HG03175 (cell line): Measurements from ENCODE around the gene WWC2.

Source experiments
- ATAC-seq: cut with Tn5 transposase; IDR thresholded peaks from one replicate; pipeline ENCODE4 v1.9.1; 2021; ENCODE audit warnings: mild to moderate bottlenecking, moderate library complexity; ENCODE audit not compliant: unreplicated experiment

Gene WWC2

GRCh38 chr4:183249854-183250253, 150.8 kb downstream of the WWC2 start:
- ATAC-seq: peak; percentile 53

GRCh38 chr4:183250831-183251230, 151.8 kb downstream of the WWC2 start:
- ATAC-seq: no peak

- no peak for ATAC-seq
These were observed 153.9 kb downstream of the WWC2 start for GRCh38 chr4:183252959-183253358.

- no peak for ATAC-seq
These were observed 154.4 kb downstream of the WWC2 start for GRCh38 chr4:183253451-183253850.

GRCh38 chr4:183254162-183254561, 155.1 kb downstream of the WWC2 start:
- no peak for ATAC-seq

GRCh38 chr4:183255487-183255886, 156.4 kb downstream of the WWC2 start:
- no peak for ATAC-seq

- ATAC-seq: no peak
These were observed 157.3 kb downstream of the WWC2 start for GRCh38 chr4:183256343-183256742.

GRCh38 chr4:183256756-183257385, 157.8 kb downstream of the WWC2 start:
- peak; percentile 92 for ATAC-seq

GRCh38 chr4:183257808-183258207, 158.8 kb downstream of the WWC2 start:
- ATAC-seq: no peak

GRCh38 chr4:183260491-183261151, 161.6 kb downstream of the WWC2 start:
- ATAC-seq: no peak

GRCh38 chr4:183261953-183262775, 163.1 kb downstream of the WWC2 start:
- ATAC-seq: peak; percentile 96

- no peak for ATAC-seq
These were observed 163.7 kb downstream of the WWC2 start for GRCh38 chr4:183262776-183263100.

- no peak for ATAC-seq
These were observed 164.8 kb downstream of the WWC2 start for GRCh38 chr4:183263787-183264386.

GRCh38 chr4:183264614-183265013, 165.6 kb downstream of the WWC2 start:
- no peak for ATAC-seq

GRCh38 chr4:183266371-183266770, 167.3 kb downstream of the WWC2 start:
- no peak for ATAC-seq

GRCh38 chr4:183268556-183268955, 169.5 kb downstream of the WWC2 start:
- no peak for ATAC-seq

GRCh38 chr4:183272384-183272783, 173.3 kb downstream of the WWC2 start:
- ATAC-seq: no peak

- no peak for ATAC-seq
These were observed 177.0 kb downstream of the WWC2 start for GRCh38 chr4:183276106-183276505.

GRCh38 chr4:183284258-183284785, 185.3 kb downstream of the WWC2 start:
- no peak for ATAC-seq

GRCh38 chr4:183284965-183285364, 185.9 kb downstream of the WWC2 start:
- ATAC-seq: no peak

- no peak for ATAC-seq
These were observed 186.8 kb downstream of the WWC2 start for GRCh38 chr4:183285886-183286285.
